CD4-positive, alpha-beta T cell (primary cell): ENCODE data around the gene MECP2. TPM values are rescaled to one million over a fixed set of nuclear protein-coding genes. Genes with fewer than 3 reads are reported as not detected.

Experiments used
- ATAC-seq: fragments of 200-7000 bp; cut with Tn5 transposase; one replicate; pipeline ENCODE4 v1.10.0; 2022; ENCODE audit warnings: mild to moderate bottlenecking; ENCODE audit not compliant: poor library complexity
- CTCF ChIA-PET: fragments of 350-600 bp; sonication (Branson Sonifier 250); formaldehyde crosslinking; loops from one replicate; lab custom pipeline; 2021; ENCODE audit warnings: antibody characterized with exemption, inconsistent platforms; lab: Charles Lee
- POLR2A ChIA-PET: fragments of 350-600 bp; sonication (Branson Sonifier 250); formaldehyde crosslinking; loops from one replicate; lab custom pipeline; 2021; ENCODE audit warnings: antibody characterized with exemption, inconsistent platforms; lab: Charles Lee
- DNase-seq, 14 experiments: peaks; one replicate each; pipeline ENCODE4 v3.0.0-alpha.2; 2013 to 2020; ENCODE audit warnings: mixed read lengths in 2 of 14
- H3K27ac ChIP-seq, 2 donors: one replicate each; pipeline versions ENCODE4 v1.5.1 to v1.7.0; 2013; ENCODE audit warnings: low read length in 2 of 2, low read depth in 1 of 2, mild to moderate bottlenecking in 1 of 2
- H3K27me3 ChIP-seq, 2 experiments: 1 replicate in 1 of 2; 2 replicates in 1 of 2; pipeline versions ENCODE4 v1.6.1 to v1.7.0; 2013; ENCODE audit warnings: low read length in 2 of 2, control low read depth in 1 of 2, mild to moderate bottlenecking in 1 of 2, moderate library complexity in 1 of 2; ENCODE audit not compliant: insufficient read depth in 2 of 2, control insufficient read depth in 1 of 2
- H3K36me3 ChIP-seq: one replicate; pipeline ENCODE4 v1.6.1; 2013; ENCODE audit warnings: low read length, control low read depth; ENCODE audit not compliant: insufficient read depth
- H3K4me1 ChIP-seq: one replicate; pipeline ENCODE4 v1.6.1; 2013; ENCODE audit warnings: low read length, control low read depth; ENCODE audit not compliant: insufficient read depth
- H3K4me3 ChIP-seq: one replicate; pipeline ENCODE4 v1.5.1; 2013; ENCODE audit warnings: mild to moderate bottlenecking, low read length, moderate library complexity
- H3K9me3 ChIP-seq, 2 experiments: 1 replicate in 1 of 2; 2 replicates in 1 of 2; pipeline versions ENCODE4 v1.6.1 to v1.7.0; 2013; ENCODE audit warnings: low read length in 2 of 2, mild to moderate bottlenecking in 2 of 2, control low read depth in 1 of 2, moderate library complexity in 1 of 2; ENCODE audit not compliant: control insufficient read depth in 1 of 2, insufficient read depth in 1 of 2
- H3K27ac Mint-ChIP-seq: one replicate; pipeline ENCODE4 v1.8.0; 2020; ENCODE audit warnings: mixed read lengths
- H3K27me3 Mint-ChIP-seq: one replicate; pipeline ENCODE4 v1.8.0; 2021; ENCODE audit warnings: mixed read lengths
- H3K36me3 Mint-ChIP-seq: one replicate; pipeline ENCODE4 v1.8.0; 2021; ENCODE audit warnings: low read depth, mixed read lengths
- H3K4me1 Mint-ChIP-seq: one replicate; pipeline ENCODE4 v1.8.0; 2021; ENCODE audit warnings: low read depth, mixed read lengths
- H3K4me3 Mint-ChIP-seq: one replicate; pipeline ENCODE4 v1.8.0; 2020; ENCODE audit warnings: mild to moderate bottlenecking, mixed read lengths
- H3K9me3 Mint-ChIP-seq: one replicate; pipeline ENCODE4 v1.8.0; 2020; ENCODE audit warnings: mixed read lengths
- CTCF ChIP-seq: fragments of 200-600 bp; IDR thresholded peaks from one replicate; pipeline ENCODE4 v1.8.0; 2022; ENCODE audit warnings: antibody characterized with exemption, mild to moderate bottlenecking
- intact Hi-C, 2 experiments: fragments of 100-400 bp; cut with DNase I in 1 of 2; cut with micrococcal nuclease in 1 of 2; formaldehyde crosslinking; loops; one replicate each; pipeline versions ENCODE4 v1.15.1 to v1.9.0; 2023 to 2025; cut with DNase I, micrococcal nuclease
- total RNA-seq, 174 experiments: library from RNA in 2 of 174; stranded (reverse) in 2 of 174; gene quantifications; one replicate each; pipeline ENCODE4 v1.2.3 and lab custom pipeline; 2021 to 2026

Gene MECP2
- total RNA-seq, 2 experiments from 2014 or later, result 120 to 133 TPM

GRCh38 chrX:154002215-154002719, 95.2 kb downstream of the MECP2 start:
- H3K4me1 ChIP-seq, result peaks cover 16% of the 10 kb centered on the region
- no peak overlapping the region for H3K27ac ChIP-seq
- no peaks in the 10 kb centered on the region for H3K27me3 ChIP-seq
- Mint-ChIP-seq H3K9me3 (no peaks in the 10 kb centered on the region), H3K27ac (peak overlapping the region; percentile 63), H3K27me3 (no peaks in the 10 kb centered on the region), H3K4me3 (peak overlapping the region; percentile 69), H3K36me3 (no peaks in the 10 kb centered on the region), H3K4me1 (peaks cover 11% of the 10 kb centered on the region)
- TF ChIP-seq CTCF, result no peak
- ChIA-PET POLR2A (interaction anchor here (1.0 to 1.4 kb wide), 3 partner anchors 13 to 31 kb away, joined by 3 to 4 read pairs (median 4); partner anchors contain the start of gene HCFC1), CTCF (interaction anchor here (0.6 to 1.0 kb wide), 2 partner anchors 12 to 57 kb away, joined by 3 to 4 read pairs; no protein-coding TSS in a partner anchor)
- peak overlapping the region; percentile 49 for H3K4me3 ChIP-seq
- DNase-seq (peak in 5 of 14 experiments; percentile 30 to 79 (median 66)), ATAC-seq (peak; percentile 84)
- intact Hi-C loops, result no loop called here
- H3K36me3 ChIP-seq, result no peaks in the 10 kb centered on the region
- H3K9me3 ChIP-seq, result no peaks in the 10 kb centered on the region

GRCh38 chrX:154000051-154000450, 97.5 kb downstream of the MECP2 start:
- Mint-ChIP-seq H3K4me3 (no peak overlapping the region), H3K36me3 (no peaks in the 10 kb centered on the region), H3K4me1 (peaks cover 11% of the 10 kb centered on the region), H3K27me3 (no peaks in the 10 kb centered on the region), H3K9me3 (no peaks in the 10 kb centered on the region), H3K27ac (no peak overlapping the region)
- Histone ChIP-seq H3K9me3 (no peaks in the 10 kb centered on the region), H3K27me3 (no peaks in the 10 kb centered on the region), H3K4me1 (peaks cover 16% of the 10 kb centered on the region), H3K36me3 (no peaks in the 10 kb centered on the region), H3K4me3 (no peak overlapping the region), H3K27ac (no peak overlapping the region)
- ChIA-PET CTCF (no interaction called here), POLR2A (no interaction called here)
- ATAC-seq (no peak), DNase-seq (no peak)
- intact Hi-C loops, result no loop called here
- no peak for TF ChIP-seq CTCF

GRCh38 chrX:153999359-154000037, 98.0 kb downstream of the MECP2 start:
- H3K27ac ChIP-seq, result no peak overlapping the region
- no peak for TF ChIP-seq CTCF
- ATAC-seq (no peak), DNase-seq (no peak)
- Mint-ChIP-seq H3K9me3 (no peaks in the 10 kb centered on the region), H3K36me3 (no peaks in the 10 kb centered on the region), H3K4me1 (peaks cover 11% of the 10 kb centered on the region), H3K27ac (no peak overlapping the region), H3K27me3 (no peaks in the 10 kb centered on the region), H3K4me3 (no peak overlapping the region)
- no peak overlapping the region for H3K4me3 ChIP-seq
- no peaks in the 10 kb centered on the region for H3K9me3 ChIP-seq
- intact Hi-C loops, result no loop called here
- H3K36me3 ChIP-seq, result no peaks in the 10 kb centered on the region
- peaks cover 16% of the 10 kb centered on the region for H3K4me1 ChIP-seq
- POLR2A ChIA-PET, result no interaction called here
- H3K27me3 ChIP-seq, result no peaks in the 10 kb centered on the region
- CTCF ChIA-PET, result interaction anchor here (1.0 kb wide), 1 partner anchor 14 kb away, joined by 3 read pairs; no protein-coding TSS in a partner anchor
